RWPE1 (cell line): ENCODE data around the gene SOST.

Experiments used
- CTCF ChIA-PET: fragments of 350-600 bp; sonication (Branson Sonifier 250); formaldehyde crosslinking; extraction: SDS; loops from one replicate; lab custom pipeline; 2021; lab: Yijun Ruan, JAX
- POLR2A ChIA-PET: fragments of 400-600 bp; formaldehyde crosslinking; extraction: SDS; loops from one replicate; lab custom pipeline; 2020; ENCODE audit warnings: antibody characterized with exemption; ENCODE audit not compliant: low non-redundant PET; lab: Yijun Ruan, JAX
- DNase-seq: peaks from one replicate; pipeline ENCODE4 v3.0.0; 2012; ENCODE audit warnings: low spot score
- H3K27ac ChIP-seq: fragments of 450-650 bp; 2 replicates; pipeline ENCODE4 v1.5.1; 2017
- CTCF ChIP-seq: fragments of 450-650 bp; conservative IDR thresholded peaks from 2 replicates; pipeline ENCODE4 v1.5.1; 2017; ENCODE audit warnings: low read depth, mild to moderate bottlenecking

Gene SOST

GRCh38 chr17:43778337-43779144, 19.9 kb upstream of the SOST start, which contains the start of gene DUSP3:
Gene DUSP3, minus strand, starts transcription at chr17:43778977. Its CDS starts 53 bp downstream, at chr17:43778924.
- TF ChIP-seq CTCF, result no peak
- ChIA-PET POLR2A (interaction anchor here (0.8 kb wide), 1 partner anchor 53 kb away, joined by 3 read pairs; no protein-coding TSS in a partner anchor), CTCF (interaction anchor here (0.6 kb wide), 2 partner anchors 152 to 201 kb away, joined by 3 to 5 read pairs; no protein-coding TSS in a partner anchor)
- H3K27ac ChIP-seq, result peak within 1 kb of the TSS; percentile 86
- peak; percentile 91 for DNase-seq

GRCh38 chr17:43774304-43775250, 16.0 kb upstream of the SOST start:
- POLR2A ChIA-PET, result no interaction called here
- no peak for TF ChIP-seq CTCF

DNA sequence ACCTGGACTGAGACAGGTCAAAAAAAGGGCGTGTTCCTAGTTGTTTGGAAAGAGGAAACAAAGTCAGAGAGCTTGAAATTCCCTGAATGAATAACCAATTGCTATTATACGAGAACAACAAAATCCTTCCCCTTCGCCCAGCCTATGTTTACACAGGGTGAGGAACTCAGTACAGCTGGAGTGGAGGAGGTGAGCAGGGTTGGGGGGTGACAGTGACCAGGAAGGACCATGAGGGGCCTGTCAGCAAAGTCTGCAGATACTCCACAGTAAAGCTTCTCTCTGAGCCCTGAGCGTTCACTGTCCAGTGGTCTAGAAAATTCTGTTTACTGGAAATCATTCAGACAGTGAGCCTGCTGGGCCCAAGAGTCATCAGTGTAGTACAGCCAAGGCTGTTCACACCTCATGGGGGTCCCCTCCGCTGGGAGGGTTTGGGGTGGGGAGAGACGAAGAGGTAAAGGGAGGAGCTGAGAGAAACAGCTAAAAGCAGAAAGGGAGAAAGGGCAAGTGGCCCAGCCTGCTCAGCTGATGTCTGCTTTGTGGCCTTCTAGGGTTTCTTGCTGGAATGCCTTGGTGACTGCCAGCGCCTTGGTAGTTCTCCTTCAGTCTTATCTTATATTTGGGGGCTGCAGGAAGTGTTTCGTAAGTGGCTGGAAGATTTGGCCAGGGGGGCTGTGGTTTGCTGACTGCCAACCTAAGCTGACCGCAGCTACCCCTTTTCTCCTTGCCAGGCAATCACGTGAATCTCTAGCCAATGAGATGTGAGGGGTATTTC, 14.5 kb upstream of the SOST start:
- no peak for DNase-seq
- ChIA-PET POLR2A (no interaction called here), CTCF (no interaction called here)
- H3K27ac ChIP-seq, result 0 out of 2 replicates have a peak overlapping the region, but pooled peaks have one; percentile 1
- TF ChIP-seq CTCF, result no peak

More at GRCh38 chr17:43774304-43775250, 16.0 kb upstream of the SOST start:
- CTCF ChIA-PET, result no interaction called here
- H3K27ac ChIP-seq, result no peak overlapping the region
- DNase-seq, result no peak

GRCh38 chr17:43771463-43771862, 12.9 kb upstream of the SOST start:
- no peak for DNase-seq
- ChIA-PET CTCF (interaction anchor here (0.7 kb wide), 1 partner anchor 77 kb away, joined by 3 read pairs; no protein-coding TSS in a partner anchor), POLR2A (interaction anchor here (0.7 kb wide), 1 partner anchor 78 kb away, joined by 6 read pairs; no protein-coding TSS in a partner anchor)
- TF ChIP-seq CTCF, result no peak
- H3K27ac ChIP-seq, result no peak overlapping the region

DNA sequence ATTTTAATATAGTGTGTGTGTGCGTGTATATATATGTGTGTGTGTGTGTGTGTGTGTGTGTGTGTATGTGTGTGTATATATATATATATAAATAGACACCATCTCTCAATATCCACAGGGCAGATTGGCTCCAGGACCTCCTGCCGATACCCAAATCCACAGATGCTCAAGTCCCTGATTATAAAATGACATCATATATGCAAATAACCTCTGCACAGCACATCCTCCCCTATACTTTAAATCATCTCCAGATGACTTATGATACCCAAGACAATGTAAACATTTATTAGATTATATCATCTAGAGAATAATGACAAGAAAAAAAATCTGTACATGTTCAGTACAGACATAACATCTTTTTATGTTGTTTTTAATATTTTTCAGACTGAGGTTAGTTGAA, 12.4 kb upstream of the SOST start:
- CTCF ChIA-PET, result interaction anchor here (0.6 kb wide), 1 partner anchor 131 kb away, joined by 4 read pairs; no protein-coding TSS in a partner anchor

More for the DNA sequence above, 12.4 kb upstream of the SOST start:
- no peak for DNase-seq
- H3K27ac ChIP-seq, result no peak overlapping the region
- no peak for TF ChIP-seq CTCF
- POLR2A ChIA-PET, result no interaction called here
